Measurements from ENCODE around the gene NCOA5. TPM values are rescaled to one million over a fixed set of nuclear protein-coding genes. Genes with fewer than 3 reads are reported as not detected.

Gene NCOA5
- total RNA-seq, 1 donor from 2014 or later = 10.3 TPM

- Histone ChIP-seq H3F3A (ENCODE audit: low read depth) (no peaks in the 10 kb centered on the region), H3K36me3 (no peaks in the 10 kb centered on the region), H3K4me3 (no peak overlapping the region), H3K27me3 (no peaks in the 10 kb centered on the region), H4K20me1 (ENCODE audit: low read depth) (peaks cover 100% of the 10 kb centered on the region), H2AFZ (replicated peaks) (no peak overlapping the region), H3K9ac (no peak overlapping the region), H3K4me2 (no peak overlapping the region), H3K9me3 (ENCODE audit: low read depth) (no peaks in the 10 kb centered on the region), H3K4me1 (peaks cover 18% of the 10 kb centered on the region), H3K27ac (no peak overlapping the region), H3K79me2 (ENCODE audit: low read depth) (peaks cover 100% of the 10 kb centered on the region)
- no peak for DNase-seq (ENCODE audit: low spot score)
- H3K36me3 Mint-ChIP-seq = peaks cover 5% of the 10 kb centered on the region
- peaks cover 3% of the 10 kb centered on the region for H3K27me3 Mint-ChIP-seq (ENCODE audit: insufficient read depth, low read depth)
- peaks cover 30% of the 10 kb centered on the region for H3K4me1 Mint-ChIP-seq
- H3K27ac Mint-ChIP-seq = no peak overlapping the region
- no peaks in the 10 kb centered on the region for H3K9me3 Mint-ChIP-seq
- TF ChIP-seq CTCF (IDR thresholded peaks at IDR 0.05) (no peak), EZH2 (IDR thresholded peaks at IDR 0.05) (no peak), EZH2phosphoT487 (IDR thresholded peaks at IDR 0.05) (no peak)
- no peak overlapping the region for H3K4me3 Mint-ChIP-seq
Measured at GRCh38 chr20:46083101-46083500, 6.7 kb downstream of the NCOA5 start.

GRCh38 chr20:46081074-46081473, 8.7 kb downstream of the NCOA5 start:
- DNase-seq (ENCODE audit: low spot score) = no peak
- Histone ChIP-seq H3K9me3 (ENCODE audit: low read depth) (no peaks in the 10 kb centered on the region), H3F3A (ENCODE audit: low read depth) (no peaks in the 10 kb centered on the region), H3K4me3 (no peak overlapping the region), H2AFZ (replicated peaks) (no peak overlapping the region), H3K4me1 (peaks cover 14% of the 10 kb centered on the region), H4K20me1 (ENCODE audit: low read depth) (peaks cover 100% of the 10 kb centered on the region), H3K79me2 (ENCODE audit: low read depth) (peaks cover 97% of the 10 kb centered on the region), H3K36me3 (no peaks in the 10 kb centered on the region), H3K9ac (no peak overlapping the region), H3K4me2 (no peak overlapping the region), H3K27me3 (no peaks in the 10 kb centered on the region), H3K27ac (no peak overlapping the region)
- no peak overlapping the region for H3K4me3 Mint-ChIP-seq
- peaks cover 3% of the 10 kb centered on the region for H3K27me3 Mint-ChIP-seq (ENCODE audit: insufficient read depth, low read depth)
- peaks cover 12% of the 10 kb centered on the region for H3K36me3 Mint-ChIP-seq
- no peaks in the 10 kb centered on the region for H3K9me3 Mint-ChIP-seq
- H3K4me1 Mint-ChIP-seq = peaks cover 15% of the 10 kb centered on the region
- no peak overlapping the region for H3K27ac Mint-ChIP-seq
- no peak for TF ChIP-seq EZH2 (IDR thresholded peaks at IDR 0.05)
- no peak for TF ChIP-seq CTCF (IDR thresholded peaks at IDR 0.05)
- TF ChIP-seq EZH2phosphoT487 (IDR thresholded peaks at IDR 0.05) = no peak

GRCh38 chr20:46078954-46079353, 10.8 kb downstream of the NCOA5 start:
- Histone ChIP-seq H3F3A (ENCODE audit: low read depth) (peaks cover 7% of the 10 kb centered on the region), H3K27me3 (no peaks in the 10 kb centered on the region), H3K9me3 (ENCODE audit: low read depth) (no peaks in the 10 kb centered on the region), H3K4me2 (no peak overlapping the region), H3K9ac (no peak overlapping the region), H3K27ac (no peak overlapping the region), H3K4me3 (no peak overlapping the region), H4K20me1 (ENCODE audit: low read depth) (peaks cover 100% of the 10 kb centered on the region), H3K36me3 (no peaks in the 10 kb centered on the region), H3K4me1 (peaks cover 21% of the 10 kb centered on the region), H3K79me2 (ENCODE audit: low read depth) (peaks cover 88% of the 10 kb centered on the region), H2AFZ (replicated peaks) (no peak overlapping the region)
- Mint-ChIP-seq H3K27me3 (ENCODE audit: insufficient read depth, low read depth) (peaks cover 3% of the 10 kb centered on the region), H3K27ac (no peak overlapping the region), H3K9me3 (no peaks in the 10 kb centered on the region), H3K36me3 (peaks cover 27% of the 10 kb centered on the region), H3K4me1 (peaks cover 12% of the 10 kb centered on the region), H3K4me3 (no peak overlapping the region)
- peak; percentile 6 for DNase-seq (ENCODE audit: low spot score)
- TF ChIP-seq EZH2phosphoT487 (IDR thresholded peaks at IDR 0.05) = no peak

- Histone ChIP-seq H3K79me2 (ENCODE audit: low read depth) (peaks cover 87% of the 10 kb centered on the region), H3K4me1 (peaks cover 22% of the 10 kb centered on the region), H3K9ac (no peak overlapping the region), H3F3A (ENCODE audit: low read depth) (peaks cover 7% of the 10 kb centered on the region), H3K27me3 (no peaks in the 10 kb centered on the region), H3K36me3 (no peaks in the 10 kb centered on the region), H3K4me2 (no peak overlapping the region), H2AFZ (replicated peaks) (no peak overlapping the region), H3K4me3 (no peak overlapping the region), H3K9me3 (ENCODE audit: low read depth) (no peaks in the 10 kb centered on the region), H4K20me1 (ENCODE audit: low read depth) (peaks cover 100% of the 10 kb centered on the region), H3K27ac (no peak overlapping the region)
- peaks cover 3% of the 10 kb centered on the region for H3K27me3 Mint-ChIP-seq (ENCODE audit: insufficient read depth, low read depth)
- peaks cover 30% of the 10 kb centered on the region for H3K36me3 Mint-ChIP-seq
- peaks cover 14% of the 10 kb centered on the region for H3K4me1 Mint-ChIP-seq
- H3K27ac Mint-ChIP-seq = no peak overlapping the region
- H3K4me3 Mint-ChIP-seq = no peak overlapping the region
- H3K9me3 Mint-ChIP-seq = no peaks in the 10 kb centered on the region
- TF ChIP-seq EZH2phosphoT487 (IDR thresholded peaks at IDR 0.05) = no peak
- TF ChIP-seq EZH2 (IDR thresholded peaks at IDR 0.05) = no peak
- TF ChIP-seq CTCF (IDR thresholded peaks at IDR 0.05) = no peak
- DNase-seq (ENCODE audit: low spot score) = no peak
Measured at GRCh38 chr20:46077642-46078305, 12.0 kb downstream of the NCOA5 start.
